GM23338 (cell line): ENCODE measurements around the gene DOK7. TPM values are rescaled to one million over a fixed set of nuclear protein-coding genes. Genes with fewer than 3 reads are reported as not detected.

ENCODE experiments used
- ATAC-seq: fragments of 200-7000 bp; cut with Tn5 transposase; 3 replicates; pipeline ENCODE4 v1.9.1; 2020
- DNase-seq: peaks from one replicate; pipeline ENCODE4 v3.0.0-alpha.2; 2015; ENCODE audit warnings: low spot score
- H2AFZ ChIP-seq: fragments of 200-600 bp; sonication (generic); 2 replicates; pipeline ENCODE4 v1.8.0; 2016; ENCODE audit warnings: antibody characterized with exemption, mild to moderate bottlenecking, moderate library complexity
- H3F3A ChIP-seq: fragments of 200-600 bp; sonication (generic); replicated peaks from 2 replicates; pipeline ENCODE4 v1.8.0; 2017; ENCODE audit warnings: antibody characterized with exemption, mixed run types, low read depth
- H3K27ac ChIP-seq: fragments of 200-600 bp; sonication (generic); 2 replicates; pipeline ENCODE4 v1.6.1; 2016; ENCODE audit warnings: low read depth
- H3K27me3 ChIP-seq: fragments of 200-600 bp; sonication (generic); 2 replicates; pipeline ENCODE4 v1.8.0; 2016; ENCODE audit warnings: mild to moderate bottlenecking, mixed run types, moderate library complexity; ENCODE audit not compliant: insufficient read depth
- H3K36me3 ChIP-seq: fragments of 200-600 bp; sonication (generic); 2 replicates; pipeline ENCODE4 v1.8.0; 2016; ENCODE audit warnings: mild to moderate bottlenecking; ENCODE audit not compliant: insufficient read depth
- H3K4me1 ChIP-seq: fragments of 200-600 bp; sonication (generic); 2 replicates; pipeline ENCODE4 v1.8.0; 2016; ENCODE audit warnings: mild to moderate bottlenecking, moderate library complexity; ENCODE audit not compliant: insufficient read depth
- H3K4me2 ChIP-seq: fragments of 200-600 bp; sonication (generic); 2 replicates; pipeline ENCODE4 v1.7.1; 2017; ENCODE audit warnings: mixed run types
- H3K4me3 ChIP-seq: fragments of 200-600 bp; sonication (generic); 2 replicates; pipeline ENCODE4 v1.6.1; 2016; ENCODE audit warnings: mixed run types
- H3K79me2 ChIP-seq: fragments of 200-600 bp; sonication (generic); replicated peaks from 2 replicates; pipeline ENCODE4 v1.8.0; 2017; ENCODE audit warnings: mild to moderate bottlenecking; ENCODE audit not compliant: insufficient read depth
- H3K9me2 ChIP-seq: fragments of 200-600 bp; sonication (generic); 2 replicates; pipeline ENCODE4 v1.8.0; 2017; ENCODE audit not compliant: insufficient read depth
- H4K20me1 ChIP-seq: fragments of 200-600 bp; sonication (generic); replicated peaks from 2 replicates; pipeline ENCODE4 v1.8.0; 2017; ENCODE audit warnings: mild to moderate bottlenecking; ENCODE audit not compliant: insufficient read depth
- H3K27ac Mint-ChIP-seq: 2 replicates; pipeline ENCODE4 v1.8.0; 2020; ENCODE audit warnings: inconsistent platforms, mild to moderate bottlenecking, moderate library complexity, mixed read lengths
- H3K27me3 Mint-ChIP-seq: 3 replicates; pipeline ENCODE4 v1.8.0; 2022; ENCODE audit warnings: low read depth, mild to moderate bottlenecking, moderate library complexity, mixed read lengths, inconsistent platforms; ENCODE audit not compliant: insufficient read depth, poor library complexity
- H3K36me3 Mint-ChIP-seq: 3 replicates; pipeline ENCODE4 v1.8.0; 2021; ENCODE audit warnings: low read depth, mild to moderate bottlenecking, inconsistent platforms, moderate library complexity, mixed read lengths
- H3K4me1 Mint-ChIP-seq: 3 replicates; pipeline ENCODE4 v1.8.0; 2020; ENCODE audit warnings: mild to moderate bottlenecking, inconsistent platforms, mixed read lengths
- H3K4me3 Mint-ChIP-seq: 3 replicates; pipeline ENCODE4 v1.8.0; 2021; ENCODE audit warnings: moderate library complexity, mild to moderate bottlenecking, inconsistent platforms, mixed read lengths
- H3K9me3 Mint-ChIP-seq: 3 replicates; pipeline ENCODE4 v1.8.0; 2020; ENCODE audit warnings: moderate library complexity, mild to moderate bottlenecking, inconsistent platforms, mixed read lengths
- CTCF ChIP-seq, 2 experiments: fragments of 200-600 bp in 1 of 2; sonication (generic) in 1 of 2; conservative IDR thresholded peaks; 2 replicates each; pipeline versions ENCODE4 v1.5.1 to v1.6.1; 2016 to 2017; ENCODE audit warnings: antibody characterized with exemption in 2 of 2, low read depth in 2 of 2, mild to moderate bottlenecking in 2 of 2, moderate library complexity in 1 of 2
- ETS1 ChIP-seq: IDR thresholded peaks from 2 replicates; pipeline ENCODE4 v1.6.1; 2016; ENCODE audit warnings: antibody characterized with exemption
- EZH2 ChIP-seq: fragments of 200-600 bp; sonication (generic); IDR thresholded peaks from one replicate; pipeline ENCODE4 v1.8.0; 2017; ENCODE audit warnings: antibody characterized with exemption, mild to moderate bottlenecking, low read depth; ENCODE audit not compliant: unreplicated experiment
- JUNB ChIP-seq: IDR thresholded peaks from one replicate; pipeline ENCODE4 v1.6.1; 2016; ENCODE audit warnings: antibody characterized with exemption; ENCODE audit not compliant: unreplicated experiment
- NANOG ChIP-seq: IDR thresholded peaks from 2 replicates; pipeline ENCODE4 v1.6.1; 2016; ENCODE audit warnings: antibody characterized with exemption, borderline replicate concordance
- POLR2AphosphoS5 ChIP-seq: IDR thresholded peaks from 2 replicates; pipeline ENCODE4 v1.6.1; 2016; ENCODE audit warnings: antibody characterized with exemption, low read depth
- REST ChIP-seq: IDR thresholded peaks from one replicate; pipeline ENCODE4 v1.6.1; 2018; ENCODE audit warnings: antibody characterized with exemption; ENCODE audit not compliant: unreplicated experiment
- STAT1 ChIP-seq: IDR thresholded peaks from one replicate; pipeline ENCODE4 v1.6.1; 2016; ENCODE audit warnings: antibody characterized with exemption; ENCODE audit not compliant: unreplicated experiment
- ZNF331 ChIP-seq: fragments of 250-450 bp; sonication (Bioruptor Pico); IDR thresholded peaks from 2 replicates; pipeline ENCODE4 v1.5.0; 2020; ENCODE audit warnings: low read depth, mild to moderate bottlenecking, moderate library complexity
- polyA plus RNA-seq: library from polyadenylated mRNA; unstranded; fragments of >200 nt; fragmentation: Nextera tagmentation; extraction: Ambion mirVana; gene quantifications from 2 replicates; pipeline ENCODE4 v1.2.1, GENCODE V29; 2016
- total RNA-seq: library from RNA; depleted of rRNA; stranded (reverse); fragments of >200 nt; shearing (Covaris generic); gene quantifications from 2 replicates; pipeline ENCODE4 v1.2.3, GENCODE V29; 2014

DOK7 gene
- total and polyA plus RNA-seq, 2 experiments from 2014 or later = 0.34 to 0.52 TPM

- H3K4me1 Mint-ChIP-seq = peaks cover 6% of the 10 kb centered on the region; the same call in 2 of the 3 replicates
- H2AFZ ChIP-seq = no peak overlapping the region
- no peaks in the 10 kb centered on the region for H3K9me2 ChIP-seq
- no peak overlapping the region for H3K27ac Mint-ChIP-seq
- no peaks in the 10 kb centered on the region for H3K4me1 ChIP-seq
- H3K36me3 Mint-ChIP-seq = peaks cover 55% of the 10 kb centered on the region
- ATAC-seq (no peak), DNase-seq (no peak)
- peaks cover 5% of the 10 kb centered on the region; the same call in 1 of the 2 replicates for H4K20me1 ChIP-seq
- H3K79me2 ChIP-seq = no peaks in the 10 kb centered on the region
- no peaks in the 10 kb centered on the region for H3K27me3 ChIP-seq
- TF ChIP-seq NANOG (no peak), STAT1 (no peak), POLR2AphosphoS5 (no peak), REST (no peak), ZNF331 (CRISPR knock-in tag) (no peak), JUNB (no peak), EZH2 (no peak), CTCF (conservative IDR thresholded peaks at IDR 0.05; ENCODE audit: low read depth in 2 of 2) (no peak), ETS1 (no peak)
- H3F3A ChIP-seq = no peaks in the 10 kb centered on the region
- H3K9me3 Mint-ChIP-seq = no peaks in the 10 kb centered on the region
- no peak overlapping the region for H3K4me2 ChIP-seq
- peaks cover 11% of the 10 kb centered on the region; the same call in 1 of the 2 replicates for H3K36me3 ChIP-seq
- no peak overlapping the region for H3K4me3 Mint-ChIP-seq
- H3K27me3 Mint-ChIP-seq = peaks cover 6% of the 10 kb centered on the region
- no peak overlapping the region for H3K4me3 ChIP-seq
- no peak overlapping the region for H3K27ac ChIP-seq
Observed at GRCh38 chr4:3518941-3519340, 55.8 kb downstream of the DOK7 start.
